PC-9 (cell line): ENCODE measurements around the gene RBBP9. TPM values are rescaled to one million over a fixed set of nuclear protein-coding genes. Genes with fewer than 3 reads are reported as not detected.
"Not testable (repeated sequence)": the region's sequence is repeated elsewhere in the genome, so short reads cannot be mapped to it uniquely, and the experiment has no call there.

Experiments used
- BruUV-seq: library from RNA; stranded (reverse); fragments of 400-500 nt; replicated peaks from 2 replicates; lab custom pipeline; 2021; lab: Mats Ljungman, UMichigan
- CTCF ChIA-PET: fragments of 300-600 bp; sonication (Branson Sonifier 250); formaldehyde crosslinking; loops from one replicate; lab custom pipeline; 2022; ENCODE audit warnings: antibody characterized with exemption; lab: Charles Lee
- POLR2A ChIA-PET: fragments of 300-600 bp; sonication (Branson Sonifier 250); formaldehyde crosslinking; loops from one replicate; lab custom pipeline; 2022; ENCODE audit warnings: antibody characterized with exemption; ENCODE audit not compliant: unreplicated experiment; lab: Charles Lee
- DNase-seq, 2 experiments: peaks; one replicate each; pipeline versions ENCODE4 v3.0.0 to v3.0.0-alpha.2; 2015 to 2022; ENCODE audit warnings: mixed read lengths in 1 of 2
- H2AFZ ChIP-seq: fragments of 200-600 bp; sonication (generic); 2 replicates; pipeline ENCODE4 v1.8.1; 2017; ENCODE audit warnings: antibody characterized with exemption
- H3F3A ChIP-seq: fragments of 200-600 bp; sonication (generic); 2 replicates; pipeline ENCODE4 v1.8.1; 2017; ENCODE audit warnings: antibody characterized with exemption, mild to moderate bottlenecking, low read depth; ENCODE audit not compliant: insufficient read depth
- H3K27ac ChIP-seq: fragments of 200-600 bp; sonication (generic); 2 replicates; pipeline ENCODE4 v1.6.1; 2016; ENCODE audit warnings: mixed run types
- H3K27me3 ChIP-seq: fragments of 200-600 bp; sonication (generic); 2 replicates; pipeline ENCODE4 v1.6.1; 2016; ENCODE audit warnings: low read depth, mixed run types; ENCODE audit not compliant: insufficient read depth
- H3K36me3 ChIP-seq: fragments of 200-600 bp; sonication (generic); 2 replicates; pipeline ENCODE4 v1.6.1; 2016; ENCODE audit warnings: low read depth, mixed run types
- H3K4me1 ChIP-seq: fragments of 200-600 bp; sonication (generic); replicated peaks from 2 replicates; pipeline ENCODE4 v1.6.1; 2016; ENCODE audit warnings: mixed run types; ENCODE audit not compliant: insufficient read depth
- H3K4me2 ChIP-seq: fragments of 200-600 bp; sonication (generic); 2 replicates; pipeline ENCODE4 v1.6.1; 2017; ENCODE audit warnings: mixed run types
- H3K4me3 ChIP-seq: fragments of 200-600 bp; sonication (generic); 2 replicates; pipeline ENCODE4 v1.6.1; 2016; ENCODE audit warnings: mixed run types
- H3K79me2 ChIP-seq: fragments of 200-600 bp; sonication (generic); 2 replicates; pipeline ENCODE4 v1.6.1; 2017; ENCODE audit warnings: low read depth, mixed run types
- H3K9me2 ChIP-seq: fragments of 200-600 bp; sonication (generic); 2 replicates; pipeline ENCODE4 v1.8.1; 2017; ENCODE audit warnings: mild to moderate bottlenecking; ENCODE audit not compliant: insufficient read depth
- H3K9me3 ChIP-seq: fragments of 200-600 bp; sonication (generic); 2 replicates; pipeline ENCODE4 v1.8.1; 2016; ENCODE audit warnings: low read depth; ENCODE audit not compliant: insufficient read depth
- H4K20me1 ChIP-seq: fragments of 200-600 bp; sonication (generic); 2 replicates; pipeline ENCODE4 v1.8.1; 2017; ENCODE audit not compliant: insufficient read depth
- CTCF ChIP-seq: fragments of 200-600 bp; sonication (generic); conservative IDR thresholded peaks from 2 replicates; pipeline ENCODE4 v1.6.1; 2017; ENCODE audit warnings: mixed run types, antibody characterized with exemption, mild to moderate bottlenecking, moderate library complexity
- EZH2 ChIP-seq: fragments of 200-600 bp; sonication (generic); IDR thresholded peaks from 2 replicates; pipeline ENCODE4 v1.8.0; 2017; ENCODE audit warnings: antibody characterized with exemption, low read depth
- intact Hi-C: fragments of 100-400 bp; cut with micrococcal nuclease; formaldehyde crosslinking; loops from one replicate; pipeline ENCODE4 v1.10.0; 2022; ENCODE audit not compliant: unreplicated experiment
- total RNA-seq: library from RNA; stranded (reverse); gene quantifications from 2 replicates; pipeline ENCODE4 v1.2.3, GENCODE V29; 2021

RBBP9 gene
- total RNA-seq, 1 experiment from 2014 or later = 29.5 TPM

GRCh38 chr20:18504479-18505060 lies 7.5 kb upstream of the RBBP9 start:
- CTCF ChIA-PET = no interaction called here
- POLR2A ChIA-PET = no interaction called here

DNA sequence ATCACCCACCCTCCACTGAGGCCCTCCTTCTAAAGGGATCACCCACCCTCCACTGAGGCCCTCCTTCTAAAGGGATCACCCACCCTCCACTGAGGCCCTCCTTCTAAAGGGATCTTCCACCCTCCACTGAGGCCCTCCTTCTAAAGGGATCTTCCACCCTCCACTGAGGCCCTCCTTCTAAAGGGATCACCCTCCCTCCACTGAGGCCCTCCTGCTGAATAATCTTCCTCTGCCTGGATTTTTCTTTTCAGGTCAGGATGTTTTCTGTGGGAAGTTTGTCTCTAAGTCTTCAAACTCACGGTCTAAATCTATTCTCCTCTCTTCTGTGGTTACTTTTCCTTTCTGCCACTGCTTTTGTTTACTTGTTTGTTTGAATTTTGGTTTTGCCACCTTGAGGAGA lies 4.6 kb upstream of the RBBP9 start:
- peaks cover 12% of the 10 kb centered on the region for H3K4me1 ChIP-seq
- H3K9me3 ChIP-seq, POLR2A ChIA-PET, H3K36me3 ChIP-seq, H3F3A ChIP-seq, H3K27me3 ChIP-seq, intact Hi-C loops, BruUV-seq, H3K9me2 ChIP-seq, CTCF ChIA-PET, H3K79me2 ChIP-seq, H3K4me2 ChIP-seq, H3K4me3 ChIP-seq, H3K27ac ChIP-seq, H4K20me1 ChIP-seq, DNase-seq: not testable (repeated sequence)
- H2AFZ ChIP-seq = peak overlapping the region; percentile 66; the same call in 1 of the 2 replicates

More at GRCh38 chr20:18504479-18505060, 7.5 kb upstream of the RBBP9 start:
- Histone ChIP-seq H3K4me3 (no peak overlapping the region), H3K27me3 (no peaks in the 10 kb centered on the region), H3K79me2 (peaks cover 16% of the 10 kb centered on the region), H3K36me3 (no peaks in the 10 kb centered on the region), H3K4me2 (no peak overlapping the region), H4K20me1 (no peaks in the 10 kb centered on the region), H3K27ac (no peak overlapping the region), H3K9me2 (no peaks in the 10 kb centered on the region), H3K4me1 (peaks cover 18% of the 10 kb centered on the region), H3F3A (peaks cover 5% of the 10 kb centered on the region; the same call in 1 of the 2 replicates), H2AFZ (no peak overlapping the region), H3K9me3 (no peaks in the 10 kb centered on the region)
- intact Hi-C loops = loop anchor here (5.0 kb wide), 1 partner anchor 537 kb away; the partner anchor contains the start of genes MGME1 and SNX5
- TF ChIP-seq CTCF (no peak), EZH2 (no peak)
- DNase-seq = no peak
- no TSS peak for BruUV-seq

GRCh38 chr20:18497603-18498002 lies 578 bp upstream of the RBBP9 start:
- no peak for TF ChIP-seq CTCF
- TF ChIP-seq EZH2 = no peak
- no peaks in the 10 kb centered on the region for H3F3A ChIP-seq
- no peak overlapping the region for H3K27ac ChIP-seq
- BruUV-seq = no TSS peak
- H3K4me1 ChIP-seq = 0 out of 2 replicates have a peak, but pooled peaks cover 10% of the 10 kb centered on the region
- H3K9me3 ChIP-seq = no peaks in the 10 kb centered on the region
- peak overlapping the region; percentile 84 for H3K4me2 ChIP-seq
- no peak for DNase-seq
- H3K4me3 ChIP-seq = peak overlapping the region; percentile 85; the same call in 1 of the 2 replicates
- no peaks in the 10 kb centered on the region for H3K36me3 ChIP-seq
- CTCF ChIA-PET = interaction anchor here (2.0 kb wide), 1 partner anchor 9 kb away, joined by 8 read pairs; the partner anchor contains the start of gene SEC23B
- POLR2A ChIA-PET = interaction anchor here (0.7 to 1.4 kb wide), 2 partner anchors 10 to 39 kb away, joined by 8 to 12 read pairs; partner anchors contain the start of gene SEC23B
- no peaks in the 10 kb centered on the region; the same call in 1 of the 2 replicates for H3K79me2 ChIP-seq
- H3K27me3 ChIP-seq = no peaks in the 10 kb centered on the region
- H4K20me1 ChIP-seq = no peaks in the 10 kb centered on the region
- intact Hi-C loops = loop anchor here (1.0 to 10.0 kb wide), 3 partner anchors 10 to 297 kb away; partner anchors contain the start of genes DZANK1, POLR3F and SEC23B
- H2AFZ ChIP-seq = peak overlapping the region; percentile 95
- no peaks in the 10 kb centered on the region for H3K9me2 ChIP-seq
